ENCODE measurements around the gene UTP4. TPM values are rescaled to one million over a fixed set of nuclear protein-coding genes. Genes with fewer than 3 reads are reported as not detected.
A peak's percentile ranks its signal among the peaks of the same experiment; 100 is the strongest.
"Not testable (repeated sequence)": the region's sequence is repeated elsewhere in the genome, so short reads cannot be mapped to it uniquely, and the experiment has no call there.

The UTP4 gene
- polyA plus RNA-seq, 6 donors from 2014 or later: 45.1 to 103 (median 58.6) TPM

GRCh38 chr16:69145658-69146057, 13.2 kb downstream of the UTP4 start:
- Mint-ChIP-seq H3K36me3 (peaks cover 26 to 29% of the 10 kb centered on the region in 2 donors), H3K4me1 (peaks cover 0 to 4% (median 3%) of the 10 kb centered on the region in 3 donors), H3K9me3 (no peaks in the 10 kb centered on the region), H3K27ac (peak overlapping the region in 1 of 6 donors; percentile 47), H3K27me3 (no peaks in the 10 kb centered on the region), H3K4me3 (no peak overlapping the region)
- DNase-seq (no peak), ATAC-seq (ENCODE audit: low read depth in 2 of 2) (no peak)

GRCh38 chr16:69149621-69150020, 17.2 kb downstream of the UTP4 start:
- H3K9me3 Mint-ChIP-seq: not testable (repeated sequence)

GRCh38 chr16:69150146-69150865, 17.9 kb downstream of the UTP4 start:
- H3K27ac Mint-ChIP-seq: peak overlapping the region in 3 of 6 donors; percentile 59 to 83 (median 72)
- H3K4me3 Mint-ChIP-seq: no peak overlapping the region
- H3K36me3 Mint-ChIP-seq: peaks cover 7 to 12% of the 10 kb centered on the region in 2 donors
- peak; percentile 67 to 81 for ATAC-seq (ENCODE audit: low read depth in 2 of 2)
- H3K27me3 Mint-ChIP-seq: no peaks in the 10 kb centered on the region
- DNase-seq: peak; percentile 59
- peaks cover 0 to 4% (median 2%) of the 10 kb centered on the region in 3 donors for H3K4me1 Mint-ChIP-seq
- H3K9me3 Mint-ChIP-seq: no peaks in the 10 kb centered on the region

More at GRCh38 chr16:69149621-69150020, 17.2 kb downstream of the UTP4 start:
- not testable (repeated sequence) for H3K36me3 Mint-ChIP-seq; ATAC-seq (ENCODE audit: low read depth in 2 of 2); DNase-seq; H3K4me1 Mint-ChIP-seq; H3K27me3 Mint-ChIP-seq; H3K4me3 Mint-ChIP-seq; H3K27ac Mint-ChIP-seq

GRCh38 chr16:69157196-69157595, 24.7 kb downstream of the UTP4 start:
- ATAC-seq (ENCODE audit: low read depth in 2 of 2): no peak
- H3K27me3 Mint-ChIP-seq: no peaks in the 10 kb centered on the region
- peak overlapping the region in 1 of 6 donors; percentile 38 for H3K27ac Mint-ChIP-seq

GRCh38 chr16:69160192-69160591, 27.7 kb downstream of the UTP4 start:
- Mint-ChIP-seq H3K36me3 (peaks cover 26 to 39% of the 10 kb centered on the region in 2 donors), H3K4me3 (no peak overlapping the region), H3K4me1 (no peaks in the 10 kb centered on the region), H3K27ac (no peak overlapping the region), H3K27me3 (no peaks in the 10 kb centered on the region), H3K9me3 (no peaks in the 10 kb centered on the region)
- DNase-seq (no peak), ATAC-seq (ENCODE audit: low read depth in 2 of 2) (no peak)

More at GRCh38 chr16:69157196-69157595, 24.7 kb downstream of the UTP4 start:
- H3K36me3 Mint-ChIP-seq: peaks cover 26 to 38% of the 10 kb centered on the region in 2 donors
- H3K9me3 Mint-ChIP-seq: no peaks in the 10 kb centered on the region
- no peaks in the 10 kb centered on the region for H3K4me1 Mint-ChIP-seq
- DNase-seq: no peak
- H3K4me3 Mint-ChIP-seq: no peak overlapping the region

GRCh38 chr16:69165584-69165983, 33.1 kb downstream of the UTP4 start:
- H3K4me3 Mint-ChIP-seq: no peak overlapping the region
- DNase-seq: no peak
- no peak for ATAC-seq (ENCODE audit: low read depth in 2 of 2)
- peaks cover 32 to 35% of the 10 kb centered on the region in 2 donors for H3K36me3 Mint-ChIP-seq
- H3K27me3 Mint-ChIP-seq: no peaks in the 10 kb centered on the region
- H3K4me1 Mint-ChIP-seq: peaks cover 0 to 7% (median 0%) of the 10 kb centered on the region in 3 donors
- no peaks in the 10 kb centered on the region for H3K9me3 Mint-ChIP-seq
- no peak overlapping the region for H3K27ac Mint-ChIP-seq

- Mint-ChIP-seq H3K4me3 (no peak overlapping the region), H3K9me3 (no peaks in the 10 kb centered on the region), H3K27me3 (no peaks in the 10 kb centered on the region), H3K36me3 (peaks cover 29 to 32% of the 10 kb centered on the region in 2 donors), H3K27ac (peak overlapping the region in 3 of 6 donors; percentile 27 to 80 (median 76)), H3K4me1 (peaks cover 3 to 14% (median 7%) of the 10 kb centered on the region in 3 donors)
- no peak for ATAC-seq (ENCODE audit: low read depth in 2 of 2)
- no peak for DNase-seq
Observed at GRCh38 chr16:69166221-69166833, 33.9 kb downstream of the UTP4 start.

GRCh38 chr16:69166946-69167930, 34.8 kb downstream of the UTP4 start:
- Mint-ChIP-seq H3K27me3 (no peaks in the 10 kb centered on the region), H3K4me1 (peaks cover 7 to 20% (median 13%) of the 10 kb centered on the region in 3 donors), H3K27ac (peak overlapping the region in 1 of 6 donors; percentile 66), H3K4me3 (no peak overlapping the region), H3K36me3 (peaks cover 28 to 32% of the 10 kb centered on the region in 2 donors), H3K9me3 (no peaks in the 10 kb centered on the region)
- DNase-seq: no peak
- no peak for ATAC-seq (ENCODE audit: low read depth in 2 of 2)

GRCh38 chr16:69169051-69169450, 36.6 kb downstream of the UTP4 start:
- no peak overlapping the region for H3K27ac Mint-ChIP-seq
- no peaks in the 10 kb centered on the region for H3K9me3 Mint-ChIP-seq
- DNase-seq (no peak), ATAC-seq (ENCODE audit: low read depth in 2 of 2) (no peak)
- no peak overlapping the region for H3K4me3 Mint-ChIP-seq
- no peaks in the 10 kb centered on the region for H3K27me3 Mint-ChIP-seq
- H3K36me3 Mint-ChIP-seq: peaks cover 21 to 24% of the 10 kb centered on the region in 2 donors
- peaks cover 12 to 25% (median 13%) of the 10 kb centered on the region in 3 donors for H3K4me1 Mint-ChIP-seq

GRCh38 chr16:69169607-69170352, 37.3 kb downstream of the UTP4 start:
- H3K9me3 Mint-ChIP-seq: no peaks in the 10 kb centered on the region
- no peak overlapping the region for H3K4me3 Mint-ChIP-seq
- DNase-seq: no peak
- peaks cover 12 to 25% (median 13%) of the 10 kb centered on the region in 3 donors for H3K4me1 Mint-ChIP-seq
- H3K27ac Mint-ChIP-seq: peak overlapping the region in 1 of 6 donors; percentile 39
- peaks cover 21 to 24% of the 10 kb centered on the region in 2 donors for H3K36me3 Mint-ChIP-seq
- no peak for ATAC-seq (ENCODE audit: low read depth in 2 of 2)
- H3K27me3 Mint-ChIP-seq: no peaks in the 10 kb centered on the region

GRCh38 chr16:69171325-69172084, 39.1 kb downstream of the UTP4 start:
- ATAC-seq (ENCODE audit: low read depth in 2 of 2) (peak in 1 of 2 donors; percentile 48), DNase-seq (no peak)
- Mint-ChIP-seq H3K27ac (no peak overlapping the region), H3K4me3 (peak overlapping the region in 1 of 8 donors; percentile 35), H3K36me3 (peaks cover 10 to 11% of the 10 kb centered on the region in 2 donors), H3K9me3 (no peaks in the 10 kb centered on the region), H3K4me1 (peaks cover 12 to 25% (median 13%) of the 10 kb centered on the region in 3 donors), H3K27me3 (no peaks in the 10 kb centered on the region)
